Measurements from ENCODE around the gene FREM1.

Gene FREM1

GRCh38 chr9:14770592-14770991 lies 139.6 kb downstream of the FREM1 start:
- Histone ChIP-seq H3K9me3 (ENCODE audit: insufficient read depth, low read length) (no peaks in the 10 kb centered on the region), H2AFZ (ENCODE audit: low read depth, low read length, severe bottlenecking) (no peak overlapping the region), H3K9ac (ENCODE audit: low read length) (no peak overlapping the region), H3K27me3 (ENCODE audit: low read length) (no peaks in the 10 kb centered on the region), H3K4me3 (ENCODE audit: insufficient read depth, low read length, poor library complexity, severe bottlenecking) (no peak overlapping the region), H3F3A (ENCODE audit: insufficient read depth) (no peaks in the 10 kb centered on the region), H4K20me1 (ENCODE audit: low read depth, low read length) (no peaks in the 10 kb centered on the region), H3K36me3 (ENCODE audit: low read length) (no peaks in the 10 kb centered on the region), H3K27ac (ENCODE audit: low read depth, low read length) (no peak overlapping the region), H3K79me2 (ENCODE audit: insufficient read depth, low read length) (no peaks in the 10 kb centered on the region), H3K9me2 (replicated peaks; ENCODE audit: insufficient read depth, low read length) (no peaks in the 10 kb centered on the region), H3K4me2 (ENCODE audit: low read depth, low read length, poor library complexity, severe bottlenecking) (no peak overlapping the region)
- no peak for TF ChIP-seq EZH2phosphoT487 (conservative IDR thresholded peaks at IDR 0.05; ENCODE audit: low read length)
- no peak for TF ChIP-seq CTCF (IDR thresholded peaks at IDR 0.05; ENCODE audit: insufficient read depth, low read length, poor library complexity, severe bottlenecking)

GRCh38 chr9:14769230-14769571 lies 141.0 kb downstream of the FREM1 start:
- H3K27ac ChIP-seq (ENCODE audit: low read depth, low read length), result no peak overlapping the region
- H3K4me3 ChIP-seq (ENCODE audit: insufficient read depth, low read length, poor library complexity, severe bottlenecking), result no peak overlapping the region
- no peaks in the 10 kb centered on the region for H3K9me3 ChIP-seq (ENCODE audit: insufficient read depth, low read length)
- H3K4me2 ChIP-seq (ENCODE audit: low read depth, low read length, poor library complexity, severe bottlenecking), result no peak overlapping the region
- no peaks in the 10 kb centered on the region for H3K79me2 ChIP-seq (ENCODE audit: insufficient read depth, low read length)
- no peaks in the 10 kb centered on the region for H3K27me3 ChIP-seq (ENCODE audit: low read length)
- no peaks in the 10 kb centered on the region for H3K9me2 ChIP-seq (replicated peaks; ENCODE audit: insufficient read depth, low read length)
- no peaks in the 10 kb centered on the region for H4K20me1 ChIP-seq (ENCODE audit: low read depth, low read length)
- H3K9ac ChIP-seq (ENCODE audit: low read length), result no peak overlapping the region
- H2AFZ ChIP-seq (ENCODE audit: low read depth, low read length, severe bottlenecking), result no peak overlapping the region
- TF ChIP-seq CTCF (IDR thresholded peaks at IDR 0.05; ENCODE audit: insufficient read depth, low read length, poor library complexity, severe bottlenecking) (no peak), EZH2phosphoT487 (conservative IDR thresholded peaks at IDR 0.05; ENCODE audit: low read length) (no peak)
- no peaks in the 10 kb centered on the region for H3F3A ChIP-seq (ENCODE audit: insufficient read depth)
- H3K36me3 ChIP-seq (ENCODE audit: low read length), result no peaks in the 10 kb centered on the region

- H3K4me3 ChIP-seq (ENCODE audit: insufficient read depth, low read length, poor library complexity, severe bottlenecking), result no peak overlapping the region
- H3K27me3 ChIP-seq (ENCODE audit: low read length), result no peaks in the 10 kb centered on the region
- no peaks in the 10 kb centered on the region for H3K36me3 ChIP-seq (ENCODE audit: low read length)
- no peaks in the 10 kb centered on the region for H3F3A ChIP-seq (ENCODE audit: insufficient read depth)
- no peak overlapping the region for H3K9ac ChIP-seq (ENCODE audit: low read length)
- no peaks in the 10 kb centered on the region for H3K9me3 ChIP-seq (ENCODE audit: insufficient read depth, low read length)
- no peak overlapping the region for H2AFZ ChIP-seq (ENCODE audit: low read depth, low read length, severe bottlenecking)
- no peak overlapping the region for H3K4me2 ChIP-seq (ENCODE audit: low read depth, low read length, poor library complexity, severe bottlenecking)
- no peaks in the 10 kb centered on the region for H4K20me1 ChIP-seq (ENCODE audit: low read depth, low read length)
- no peaks in the 10 kb centered on the region for H3K79me2 ChIP-seq (ENCODE audit: insufficient read depth, low read length)
- TF ChIP-seq CTCF (IDR thresholded peaks at IDR 0.05; ENCODE audit: insufficient read depth, low read length, poor library complexity, severe bottlenecking) (peak; percentile 52), EZH2phosphoT487 (conservative IDR thresholded peaks at IDR 0.05; ENCODE audit: low read length) (no peak)
- H3K9me2 ChIP-seq (replicated peaks; ENCODE audit: insufficient read depth, low read length), result no peaks in the 10 kb centered on the region
- H3K27ac ChIP-seq (ENCODE audit: low read depth, low read length), result no peak overlapping the region
Observed at GRCh38 chr9:14768405-14769229, 141.6 kb downstream of the FREM1 start.

Measured in SU-DHL-6 (cell line).